Kasumi-1 (cell line): ENCODE measurements around the gene ZNRF3.
A peak's percentile ranks its signal among the peaks of the same experiment; 100 is the strongest.
"Not testable (repeated sequence)": the region's sequence is repeated elsewhere in the genome, so short reads cannot be mapped to it uniquely, and the experiment has no call there.

Experiments
- DNase-seq, 2 experiments: peaks; one replicate each; lab custom pipeline; 2025; lab: John Stamatoyannopoulos, UW

Gene ZNRF3

DNA sequence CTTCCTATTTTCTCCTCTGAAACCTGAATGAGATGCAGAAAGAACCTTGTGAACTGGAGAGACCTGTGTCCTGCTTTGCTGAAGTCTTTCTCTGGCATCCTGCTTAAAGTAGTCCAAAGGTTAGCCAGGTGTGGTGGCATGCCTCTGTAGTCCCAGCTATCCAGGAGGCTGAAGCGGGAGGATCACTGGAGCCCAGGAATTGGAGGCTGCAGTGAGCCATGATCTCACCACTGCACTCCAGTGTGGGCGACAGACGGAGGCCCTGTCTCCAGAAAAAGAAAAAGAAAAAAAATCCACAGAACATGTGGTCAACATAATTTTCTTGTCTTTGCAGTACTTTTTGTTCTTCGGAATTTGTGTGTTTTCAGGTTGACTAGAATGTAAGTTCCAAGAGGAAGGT, 187.1 kb downstream of the ZNRF3 start:
- DNase-seq: no peak

DNA sequence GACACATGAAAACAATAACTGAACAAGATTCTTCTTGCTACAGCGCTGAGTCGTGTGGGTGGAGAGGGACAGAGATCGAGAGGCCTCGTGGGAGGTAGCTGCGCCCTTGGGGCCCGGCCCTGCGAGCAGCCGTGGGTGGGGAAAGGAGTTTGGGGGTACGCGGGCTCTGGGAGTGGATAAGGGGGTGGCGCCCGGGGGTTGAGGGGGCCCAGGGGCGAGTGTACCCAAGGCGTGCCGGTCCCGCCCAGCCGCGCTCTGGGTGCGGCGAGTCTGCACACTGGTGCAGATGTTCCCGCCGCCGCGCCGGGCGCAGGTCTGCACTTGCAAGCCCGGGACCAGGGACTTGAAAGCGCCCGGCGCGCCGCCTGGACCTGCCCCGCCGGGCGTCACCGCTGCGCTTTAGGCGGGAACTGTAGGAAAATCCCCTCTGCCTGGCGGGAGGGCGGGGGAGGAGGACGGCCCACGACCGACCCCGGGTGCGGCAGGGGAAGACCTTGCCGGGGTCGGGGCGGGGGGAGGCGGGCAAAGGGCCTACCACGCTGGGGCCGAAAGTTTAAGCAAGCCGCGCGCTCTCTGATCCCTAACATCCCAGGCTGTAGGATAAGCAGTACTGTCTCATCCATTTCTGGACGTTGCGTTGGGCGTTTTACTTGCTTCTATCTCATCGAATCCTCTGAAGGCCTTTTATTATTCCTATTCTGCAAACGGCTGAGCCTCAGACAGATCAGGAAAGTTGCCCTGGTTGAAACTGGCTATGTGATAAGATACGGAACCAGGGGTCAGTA, 188.1 kb downstream of the ZNRF3 start:
- peak in 1 of 2 experiments; percentile 20 for DNase-seq

DNA sequence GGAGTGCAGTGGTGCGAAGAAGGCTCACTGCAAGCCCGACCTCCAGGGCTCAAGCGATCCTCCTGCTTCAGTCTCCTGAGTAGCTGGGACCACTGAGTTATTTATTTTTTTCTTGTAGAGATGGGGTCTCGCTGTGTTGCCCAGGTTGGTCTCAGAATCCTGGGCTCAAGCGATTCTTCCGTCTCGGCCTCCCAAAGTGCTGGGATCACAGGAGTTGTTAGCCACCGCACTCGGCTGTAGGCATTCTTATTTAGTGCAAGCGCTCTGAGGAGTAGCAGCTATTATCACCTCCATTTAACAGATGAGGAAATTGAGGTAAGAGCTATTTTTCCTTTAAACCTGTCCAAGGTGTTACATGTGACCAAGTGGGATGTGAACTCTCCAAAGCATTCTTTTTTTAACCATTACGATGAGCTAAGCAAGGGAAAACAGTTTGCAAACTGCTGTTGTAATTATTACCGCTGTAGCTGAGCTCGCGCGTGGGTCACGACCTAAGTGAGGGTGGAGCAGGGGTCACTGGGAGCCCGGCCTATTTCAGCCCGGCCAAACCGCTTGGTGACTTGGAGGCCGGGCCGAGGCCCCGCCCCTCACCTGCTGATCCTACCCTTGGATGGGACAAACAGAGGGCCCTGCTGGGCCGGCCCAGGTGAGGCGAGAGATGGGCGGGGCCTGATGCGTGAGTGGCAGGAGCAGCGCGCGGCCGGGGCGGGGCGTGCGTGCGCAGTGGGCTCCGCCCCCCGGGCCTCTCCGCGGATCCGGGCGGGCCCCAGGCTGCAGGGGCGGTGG, 189.0 kb downstream of the ZNRF3 start:
- peak; percentile 36 to 55 for DNase-seq

- no peak for DNase-seq
These were observed 189.7 kb downstream of the ZNRF3 start, which contains the start of gene KREMEN1 for GRCh38 chr22:29072979-29073617. KREMEN1 (plus strand) TSS chr22:29073035; CDS start chr22:29073131, 96 bp downstream.

- no peak for DNase-seq
These were observed 190.4 kb downstream of the ZNRF3 start for GRCh38 chr22:29073618-29074275.

DNA sequence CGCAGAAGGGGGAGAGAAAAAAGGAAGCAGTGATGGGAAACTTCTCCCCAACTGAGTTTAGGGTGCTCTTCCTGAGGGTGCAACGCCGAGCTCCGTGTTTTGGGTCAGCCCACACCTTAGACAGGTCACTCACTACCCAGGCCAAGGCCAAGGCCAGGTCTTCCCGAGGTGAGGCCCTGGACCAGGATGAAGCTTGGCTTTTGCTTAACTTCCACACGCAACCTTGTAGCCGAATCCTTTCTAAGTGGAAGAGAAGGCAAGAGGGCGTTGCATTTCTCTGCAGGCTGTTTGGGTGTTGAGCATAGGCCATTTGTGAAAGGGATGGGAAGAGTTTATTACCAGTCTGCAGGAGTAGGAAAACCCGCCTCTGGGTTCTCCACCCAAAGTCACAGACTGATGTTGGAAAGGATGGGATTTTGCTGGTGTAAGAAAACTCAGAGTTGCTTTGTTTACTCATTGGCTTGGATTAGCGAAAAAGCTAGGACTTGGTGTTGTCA, 191.0 kb downstream of the ZNRF3 start:
- no peak for DNase-seq

- DNase-seq: no peak
These were observed 194.9 kb downstream of the ZNRF3 start for GRCh38 chr22:29078036-29078868.

DNA sequence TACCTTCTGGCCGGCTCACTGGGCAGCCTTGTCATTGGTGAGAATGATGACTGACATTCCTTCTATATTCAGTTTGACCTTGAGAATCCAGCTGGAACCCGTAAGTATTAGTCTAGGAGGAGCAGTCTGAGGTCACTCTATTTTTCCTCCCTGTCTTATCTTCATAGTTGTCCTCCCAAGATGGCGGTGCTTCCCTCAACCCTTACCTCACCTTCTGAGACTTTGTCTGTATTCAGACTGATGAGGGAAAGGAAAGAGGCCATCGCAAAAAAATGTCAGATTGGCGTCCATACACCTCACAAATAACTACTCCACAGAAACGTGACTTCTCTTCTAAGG, 195.5 kb downstream of the ZNRF3 start:
- DNase-seq: no peak

- DNase-seq: no peak
These were observed 196.0 kb downstream of the ZNRF3 start for GRCh38 chr22:29079218-29079901.

- DNase-seq: no peak
These were observed 197.0 kb downstream of the ZNRF3 start for GRCh38 chr22:29080106-29080975.

- DNase-seq: no peak
These were observed 198.3 kb downstream of the ZNRF3 start for GRCh38 chr22:29081517-29082236.

DNA sequence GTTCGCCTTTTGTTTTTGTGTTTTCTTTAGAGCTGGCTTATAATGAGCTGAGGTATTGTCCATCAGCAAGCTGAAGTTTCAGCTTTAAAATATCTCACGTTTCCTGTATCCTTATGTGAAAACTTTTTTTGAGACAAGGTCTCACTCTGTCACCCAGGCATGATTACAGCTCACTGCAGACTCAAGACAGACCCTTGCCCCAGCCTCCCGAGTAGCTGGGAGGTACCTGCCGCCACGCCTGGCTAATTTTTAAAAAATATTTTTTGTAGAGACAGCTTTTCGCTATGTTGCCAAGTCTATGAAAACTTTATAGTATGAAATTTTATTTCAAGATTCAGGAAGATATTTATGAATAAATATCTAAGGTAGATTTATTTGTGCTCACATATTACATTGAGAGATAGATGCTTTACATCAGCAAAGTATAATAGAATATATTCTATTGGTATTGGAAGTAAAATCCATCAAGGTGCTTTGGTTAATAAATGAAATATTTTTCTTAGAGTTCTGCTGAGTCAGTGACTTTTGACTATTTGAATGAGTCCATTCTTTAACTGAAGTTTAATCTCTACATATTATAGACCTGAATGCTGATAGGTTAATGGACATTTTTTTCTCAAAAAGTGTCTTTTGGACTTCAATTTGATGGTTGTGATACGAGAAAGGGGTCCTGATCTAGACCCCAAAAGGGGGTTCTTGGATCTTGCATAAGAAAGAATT, 199.6 kb downstream of the ZNRF3 start:
- no peak for DNase-seq

DNA sequence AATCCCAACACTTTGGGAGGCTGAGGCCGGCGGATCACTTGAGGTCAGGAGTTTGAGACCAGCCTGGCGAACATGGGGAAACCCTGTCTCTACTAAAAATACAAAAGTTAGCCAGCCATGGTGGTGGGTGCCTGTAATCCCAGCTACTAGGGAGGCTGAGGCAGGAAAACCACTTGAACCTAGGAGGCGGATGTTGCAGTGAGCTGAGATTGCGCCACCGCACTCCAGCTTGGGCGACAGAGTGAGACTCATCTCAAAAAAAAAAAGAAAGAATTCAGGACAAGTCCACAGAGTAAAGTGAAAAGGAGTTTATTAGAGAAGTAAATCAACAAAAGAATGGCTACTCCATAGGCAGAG, 200.2 kb downstream of the ZNRF3 start:
- DNase-seq: not testable (repeated sequence)

DNA sequence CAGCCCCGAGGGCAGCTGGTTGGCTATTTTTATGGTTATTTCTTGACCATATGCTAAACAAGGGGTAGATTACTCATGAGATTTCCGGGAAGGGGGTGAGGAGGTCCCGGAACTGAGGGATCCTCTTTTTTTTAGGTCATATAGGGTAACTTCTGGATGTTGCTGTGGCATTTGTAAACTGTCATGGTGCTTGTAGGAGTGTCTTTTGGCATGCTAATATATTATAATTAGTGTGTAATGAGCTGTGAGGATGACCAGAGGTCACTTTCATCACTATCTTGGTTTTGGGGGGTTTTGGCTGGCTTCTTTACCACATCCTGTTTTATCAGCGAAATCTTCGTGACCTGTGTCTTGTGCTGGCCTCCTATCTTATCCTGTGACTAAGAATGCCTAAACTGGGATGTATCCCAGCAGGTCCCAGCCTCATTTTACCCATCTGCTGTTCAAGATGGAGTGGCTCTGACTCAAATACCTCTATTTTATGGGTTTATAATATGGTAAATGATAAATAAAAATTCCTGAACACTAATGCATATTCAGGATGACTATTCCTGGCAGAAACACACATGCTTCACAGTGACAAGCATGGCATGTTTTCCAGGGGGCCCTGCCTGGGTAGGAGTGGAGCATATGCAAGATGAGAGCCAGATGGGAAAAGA, 200.7 kb downstream of the ZNRF3 start:
- no peak for DNase-seq

DNA sequence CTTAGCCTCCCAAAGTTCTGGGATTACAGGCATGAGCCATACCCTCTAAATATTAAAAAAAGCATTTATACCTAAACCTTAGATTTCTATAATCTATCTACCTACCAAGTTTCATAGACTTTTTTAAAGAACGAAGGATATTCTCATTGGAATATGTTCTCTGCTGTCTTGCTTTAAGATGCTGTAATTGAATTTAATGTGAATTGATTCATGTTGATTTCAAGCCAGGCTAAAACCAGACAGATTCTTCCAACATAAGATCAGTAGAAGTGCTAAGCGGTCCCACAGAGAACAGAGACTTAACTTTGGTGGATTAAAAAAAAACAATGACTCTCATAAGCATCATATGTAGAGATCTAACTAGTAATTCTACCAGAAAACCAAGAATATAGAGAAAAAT, 203.6 kb downstream of the ZNRF3 start:
- DNase-seq: no peak

DNA sequence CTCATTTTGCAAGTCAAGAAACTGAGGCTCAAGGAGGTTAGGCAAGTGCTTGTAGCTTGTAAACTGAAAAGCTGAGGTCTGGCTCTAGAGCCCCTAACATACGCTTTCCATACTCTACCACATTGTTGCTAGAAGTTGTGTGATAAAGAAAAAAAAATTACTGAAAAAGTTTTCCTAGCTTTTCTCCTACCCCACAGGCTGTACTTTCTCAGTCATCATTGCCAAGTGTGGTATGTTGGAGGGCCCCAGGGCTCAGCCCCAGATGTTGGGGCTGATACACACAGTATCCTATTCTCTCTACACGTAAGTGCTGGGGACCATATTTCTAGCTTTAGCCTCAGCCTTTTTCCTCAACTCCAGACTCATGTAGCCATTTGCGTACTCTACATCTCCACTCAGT, 205.4 kb downstream of the ZNRF3 start:
- DNase-seq: no peak

DNA sequence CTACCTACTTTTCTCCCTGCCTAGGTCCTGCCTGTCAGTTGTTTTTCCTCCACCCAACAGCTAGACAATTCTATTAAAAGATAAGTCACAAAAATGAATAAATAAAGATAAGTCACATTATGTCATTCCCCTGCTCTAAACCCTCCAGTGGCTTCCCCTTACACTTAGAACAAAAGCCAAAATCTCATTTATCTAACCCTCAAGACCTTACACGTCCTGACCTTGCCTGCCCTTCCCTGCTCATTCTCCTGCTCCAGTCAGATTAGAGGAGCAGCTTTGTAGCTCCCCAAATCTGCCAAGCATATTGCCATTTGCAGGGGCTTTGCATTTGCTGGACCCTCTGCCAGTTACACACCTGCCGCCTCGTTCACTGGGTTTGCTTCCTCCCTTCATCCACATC, 206.1 kb downstream of the ZNRF3 start:
- no peak for DNase-seq

- no peak for DNase-seq
These were observed 206.7 kb downstream of the ZNRF3 start for GRCh38 chr22:29090039-29090438.
